HEK293 (cell line): ENCODE data around the gene ASPHD1.

Experiments
- GLIS1 ChIP-seq: fragments of 450-650 bp; formaldehyde crosslinking; IDR thresholded peaks from 2 replicates; pipeline ENCODE4 v1.5.1; 2016; ENCODE audit warnings: missing biosample characterization, missing genetic modification characterization
- MZF1 ChIP-seq: fragments of 450-650 bp; formaldehyde crosslinking; IDR thresholded peaks from 2 replicates; pipeline ENCODE4 v1.5.1; 2017; ENCODE audit warnings: missing biosample characterization, missing genetic modification characterization, borderline replicate concordance
- TRIM28 ChIP-seq: IDR thresholded peaks from 2 replicates; pipeline ENCODE4 v1.6.1; 2011; ENCODE audit warnings: low read length, control low read depth, borderline replicate concordance
- ZBTB11 ChIP-seq: fragments of 450-650 bp; formaldehyde crosslinking; conservative IDR thresholded peaks from 2 replicates; pipeline ENCODE4 v1.5.1; 2016; ENCODE audit warnings: low read depth, missing biosample characterization, missing genetic modification characterization
- ZBTB44 ChIP-seq: fragments of 450-650 bp; IDR thresholded peaks from 2 replicates; pipeline ENCODE4 v1.5.1; 2018; ENCODE audit warnings: missing biosample characterization, mild to moderate bottlenecking, missing genetic modification characterization
- ZBTB48 ChIP-seq: fragments of 450-650 bp; formaldehyde crosslinking; IDR thresholded peaks from 2 replicates; pipeline ENCODE4 v1.5.1; 2016; ENCODE audit warnings: missing biosample characterization, missing genetic modification characterization
- ZFP69B ChIP-seq: fragments of 450-650 bp; formaldehyde crosslinking; IDR thresholded peaks from 2 replicates; pipeline ENCODE4 v1.5.1; 2016; ENCODE audit warnings: missing biosample characterization, missing genetic modification characterization
- ZIC2 ChIP-seq: fragments of 450-650 bp; formaldehyde crosslinking; IDR thresholded peaks from 2 replicates; pipeline ENCODE4 v1.5.1; 2016; ENCODE audit warnings: missing biosample characterization, missing genetic modification characterization
- ZNF148 ChIP-seq: fragments of 450-650 bp; formaldehyde crosslinking; IDR thresholded peaks from 2 replicates; pipeline ENCODE4 v1.5.0; 2017; ENCODE audit warnings: missing biosample characterization, missing genetic modification characterization, borderline replicate concordance
- ZNF302 ChIP-seq: fragments of 450-650 bp; formaldehyde crosslinking; IDR thresholded peaks from 2 replicates; pipeline ENCODE4 v1.5.1; 2016; ENCODE audit warnings: missing biosample characterization, missing genetic modification characterization, low read depth
- ZNF324 ChIP-seq: fragments of 450-650 bp; formaldehyde crosslinking; IDR thresholded peaks from 2 replicates; pipeline ENCODE4 v1.5.1; 2016; ENCODE audit warnings: missing biosample characterization, missing genetic modification characterization
- ZNF354C ChIP-seq: fragments of 450-650 bp; formaldehyde crosslinking; IDR thresholded peaks from 2 replicates; pipeline ENCODE4 v1.5.1; 2016; ENCODE audit warnings: missing biosample characterization, missing genetic modification characterization, low read depth, borderline replicate concordance
- ZNF37A ChIP-seq: fragments of 450-650 bp; IDR thresholded peaks from 2 replicates; pipeline ENCODE4 v1.5.1; 2018; ENCODE audit warnings: missing biosample characterization, missing genetic modification characterization
- ZNF488 ChIP-seq: fragments of 450-650 bp; formaldehyde crosslinking; IDR thresholded peaks from 2 replicates; pipeline ENCODE4 v1.5.1; 2016; ENCODE audit warnings: missing biosample characterization, missing genetic modification characterization
- ZNF518A ChIP-seq: fragments of 450-650 bp; formaldehyde crosslinking; conservative IDR thresholded peaks from 2 replicates; pipeline ENCODE4 v1.5.1; 2016; ENCODE audit warnings: low read depth, missing biosample characterization, missing genetic modification characterization
- ZNF555 ChIP-seq: fragments of 450-650 bp; formaldehyde crosslinking; conservative IDR thresholded peaks from 2 replicates; pipeline ENCODE4 v1.5.1; 2017; ENCODE audit warnings: missing biosample characterization, mild to moderate bottlenecking, missing genetic modification characterization, inconsistent platforms
- ZNF626 ChIP-seq: fragments of 450-650 bp; sonication (Bioruptor Pico); formaldehyde crosslinking; IDR thresholded peaks from 2 replicates; pipeline ENCODE4 v1.5.1; 2018; ENCODE audit warnings: missing biosample characterization, missing genetic modification characterization, inconsistent platforms
- ZNF639 ChIP-seq: fragments of 450-650 bp; formaldehyde crosslinking; IDR thresholded peaks from 2 replicates; pipeline ENCODE4 v1.5.1; 2016; ENCODE audit warnings: missing biosample characterization, missing genetic modification characterization
- ZSCAN4 ChIP-seq: fragments of 450-650 bp; formaldehyde crosslinking; IDR thresholded peaks from 2 replicates; pipeline ENCODE4 v1.5.1; 2017; ENCODE audit warnings: missing biosample characterization, missing genetic modification characterization

Gene ASPHD1

GRCh38 chr16:29862884-29863668, 37.2 kb upstream of the ASPHD1 start, which contains the start of gene CDIPT (continued):
- TF ChIP-seq ZNF488 (tag by site-specific recombination): no peak
- TF ChIP-seq ZBTB44 (tag by site-specific recombination): peak; percentile 77; the same call in 1 of the 2 replicates
- peak; percentile 97 for TF ChIP-seq ZIC2 (tag by site-specific recombination)
- TF ChIP-seq ZNF639 (tag by site-specific recombination): peak; percentile 96
- TF ChIP-seq ZNF555: no peak
- TF ChIP-seq ZBTB11: peak; percentile 40
- no peak for TF ChIP-seq ZNF354C (tag by site-specific recombination)
- no peak for TF ChIP-seq ZSCAN4
- TF ChIP-seq ZNF518A (tag by site-specific recombination): peak; percentile 50
- no peak for TF ChIP-seq ZNF302 (tag by site-specific recombination)
- TF ChIP-seq ZNF37A: no peak
- TF ChIP-seq ZNF148 (tag by site-specific recombination): peak; percentile 45; the same call in 1 of the 2 replicates
- TF ChIP-seq TRIM28: peak; percentile 48; the same call in 1 of the 2 replicates
- peak; percentile 98 for TF ChIP-seq ZNF324 (tag by site-specific recombination)
- TF ChIP-seq MZF1 (tag by site-specific recombination): no peak
- peak; percentile 61; the same call in 1 of the 2 replicates for TF ChIP-seq GLIS1 (tag by site-specific recombination)
- TF ChIP-seq ZFP69B (tag by site-specific recombination): peak; percentile 87; the same call in 1 of the 2 replicates
- TF ChIP-seq ZNF626 (tag by site-specific recombination): no peak
- TF ChIP-seq ZBTB48 (tag by site-specific recombination): no peak
